GM12801 (cell line): ENCODE results near the gene HDAC11.

ENCODE experiments used
- TF ChIP-seq, protein P1 (sequence below): IDR thresholded peaks from one replicate; pipeline ENCODE4 v1.5.1; 2011; ENCODE audit warnings: control low read depth; ENCODE audit not compliant: insufficient read length; ENCODE audit errors: extremely low read depth

The HDAC11 gene

DNA sequence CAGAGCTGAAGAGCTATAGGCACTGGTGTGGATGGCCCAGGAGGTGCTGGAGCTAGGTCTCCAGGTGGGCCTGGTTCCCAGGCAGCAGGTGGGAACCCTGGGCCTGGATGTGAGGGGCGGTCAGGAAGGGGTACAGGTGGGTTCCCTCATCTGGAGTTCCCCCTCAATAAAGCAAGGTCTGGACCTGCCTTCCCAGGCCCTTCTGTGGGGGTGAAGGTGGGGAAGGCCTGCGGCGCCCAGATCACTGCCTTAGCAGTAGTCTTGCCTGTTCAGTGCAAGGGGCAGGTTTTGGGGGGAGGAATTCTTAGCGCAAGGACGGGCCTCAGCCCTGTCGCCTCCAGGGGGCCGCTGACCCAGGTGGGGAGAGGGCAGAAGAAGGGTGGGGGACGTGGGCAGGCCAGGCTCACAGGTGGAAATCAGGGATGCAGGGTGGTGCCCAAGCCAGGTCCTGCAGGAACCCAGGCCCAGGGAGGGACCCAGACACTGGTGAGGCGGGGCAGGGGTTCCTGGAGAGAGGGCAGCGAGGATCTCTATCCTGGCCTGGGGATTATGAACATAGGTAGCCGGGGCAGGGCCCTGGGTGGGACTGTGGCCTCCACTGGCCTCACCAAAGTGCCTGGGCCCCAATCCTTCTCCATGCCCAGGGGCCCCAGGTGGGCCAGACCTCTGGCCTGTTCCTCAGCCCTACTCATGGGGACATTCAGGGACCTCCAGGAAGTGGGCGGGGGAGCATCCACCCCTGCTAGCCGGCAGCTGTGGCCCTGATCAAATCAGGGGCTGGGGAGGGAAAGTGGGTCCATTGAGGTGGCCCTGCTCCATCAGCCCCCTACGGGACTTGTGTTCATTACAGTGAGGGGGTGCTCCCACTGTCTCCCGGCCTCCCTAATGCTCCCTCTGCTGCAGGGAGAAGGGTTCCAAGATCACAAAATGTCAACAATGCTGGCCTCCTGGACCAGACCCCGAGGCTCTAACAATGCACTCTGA, 25.3 kb downstream of the HDAC11 start:
- TF ChIP-seq, protein P1, sequence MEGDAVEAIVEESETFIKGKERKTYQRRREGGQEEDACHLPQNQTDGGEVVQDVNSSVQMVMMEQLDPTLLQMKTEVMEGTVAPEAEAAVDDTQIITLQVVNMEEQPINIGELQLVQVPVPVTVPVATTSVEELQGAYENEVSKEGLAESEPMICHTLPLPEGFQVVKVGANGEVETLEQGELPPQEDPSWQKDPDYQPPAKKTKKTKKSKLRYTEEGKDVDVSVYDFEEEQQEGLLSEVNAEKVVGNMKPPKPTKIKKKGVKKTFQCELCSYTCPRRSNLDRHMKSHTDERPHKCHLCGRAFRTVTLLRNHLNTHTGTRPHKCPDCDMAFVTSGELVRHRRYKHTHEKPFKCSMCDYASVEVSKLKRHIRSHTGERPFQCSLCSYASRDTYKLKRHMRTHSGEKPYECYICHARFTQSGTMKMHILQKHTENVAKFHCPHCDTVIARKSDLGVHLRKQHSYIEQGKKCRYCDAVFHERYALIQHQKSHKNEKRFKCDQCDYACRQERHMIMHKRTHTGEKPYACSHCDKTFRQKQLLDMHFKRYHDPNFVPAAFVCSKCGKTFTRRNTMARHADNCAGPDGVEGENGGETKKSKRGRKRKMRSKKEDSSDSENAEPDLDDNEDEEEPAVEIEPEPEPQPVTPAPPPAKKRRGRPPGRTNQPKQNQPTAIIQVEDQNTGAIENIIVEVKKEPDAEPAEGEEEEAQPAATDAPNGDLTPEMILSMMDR, result no peak

DNA sequence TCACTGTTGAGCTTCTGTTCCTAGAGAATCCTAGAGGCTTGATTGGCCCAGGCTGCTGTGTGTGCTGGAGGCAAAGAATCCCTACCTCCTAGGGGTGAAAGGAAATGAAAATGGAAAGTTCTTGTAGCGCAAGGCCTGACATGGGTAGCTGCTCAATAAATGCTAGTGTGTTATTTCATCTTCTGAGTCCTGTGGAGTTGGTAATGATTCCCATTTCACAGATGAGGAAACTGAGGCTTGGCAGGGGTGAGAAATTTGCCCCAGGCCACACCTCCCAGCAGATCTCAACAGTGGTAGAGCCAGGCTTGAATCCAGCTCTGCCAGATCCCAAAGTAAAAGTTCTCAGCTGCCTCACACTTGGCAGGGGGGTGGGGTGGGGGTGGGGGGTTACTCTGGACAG, 26.1 kb downstream of the HDAC11 start:
- TF ChIP-seq, protein P1, result no peak

DNA sequence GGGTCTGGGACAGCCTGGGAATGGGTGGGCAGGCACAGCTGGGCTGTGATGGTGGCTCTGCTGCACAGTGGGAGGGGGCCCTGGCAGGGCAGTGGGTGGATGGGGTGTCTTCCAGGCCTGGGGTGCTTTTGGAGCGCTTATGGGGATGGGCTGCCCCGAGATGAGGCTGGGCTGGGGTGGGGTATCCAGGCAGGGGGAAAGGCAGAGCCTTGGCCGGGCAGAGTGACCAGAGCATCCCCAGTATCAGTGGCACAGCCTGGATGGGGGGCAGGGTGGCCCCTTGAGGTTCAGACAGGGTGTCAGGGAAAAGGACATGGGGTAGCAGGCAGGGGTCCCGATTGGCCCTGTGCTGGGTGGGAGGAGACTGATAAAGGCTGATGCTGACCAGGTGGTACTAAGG, 26.6 kb downstream of the HDAC11 start:
- TF ChIP-seq, protein P1, result no peak

DNA sequence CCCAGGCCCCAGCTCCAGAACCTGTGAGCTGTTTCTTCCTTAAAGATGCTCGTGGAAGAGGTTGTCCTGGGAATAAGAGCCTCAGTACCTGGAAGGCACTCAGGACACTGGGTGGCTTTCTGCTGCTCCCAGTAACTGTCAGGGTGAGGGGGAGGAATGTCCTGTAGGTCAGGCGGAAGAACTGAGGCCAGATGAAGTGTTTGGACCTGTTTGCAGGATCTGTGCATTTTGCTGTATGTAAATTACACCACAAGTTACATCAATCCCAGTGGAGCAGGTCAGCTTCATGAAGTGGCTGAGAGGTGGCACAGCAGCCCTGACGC, 27.1 kb downstream of the HDAC11 start:
- TF ChIP-seq, protein P1, result no peak

DNA sequence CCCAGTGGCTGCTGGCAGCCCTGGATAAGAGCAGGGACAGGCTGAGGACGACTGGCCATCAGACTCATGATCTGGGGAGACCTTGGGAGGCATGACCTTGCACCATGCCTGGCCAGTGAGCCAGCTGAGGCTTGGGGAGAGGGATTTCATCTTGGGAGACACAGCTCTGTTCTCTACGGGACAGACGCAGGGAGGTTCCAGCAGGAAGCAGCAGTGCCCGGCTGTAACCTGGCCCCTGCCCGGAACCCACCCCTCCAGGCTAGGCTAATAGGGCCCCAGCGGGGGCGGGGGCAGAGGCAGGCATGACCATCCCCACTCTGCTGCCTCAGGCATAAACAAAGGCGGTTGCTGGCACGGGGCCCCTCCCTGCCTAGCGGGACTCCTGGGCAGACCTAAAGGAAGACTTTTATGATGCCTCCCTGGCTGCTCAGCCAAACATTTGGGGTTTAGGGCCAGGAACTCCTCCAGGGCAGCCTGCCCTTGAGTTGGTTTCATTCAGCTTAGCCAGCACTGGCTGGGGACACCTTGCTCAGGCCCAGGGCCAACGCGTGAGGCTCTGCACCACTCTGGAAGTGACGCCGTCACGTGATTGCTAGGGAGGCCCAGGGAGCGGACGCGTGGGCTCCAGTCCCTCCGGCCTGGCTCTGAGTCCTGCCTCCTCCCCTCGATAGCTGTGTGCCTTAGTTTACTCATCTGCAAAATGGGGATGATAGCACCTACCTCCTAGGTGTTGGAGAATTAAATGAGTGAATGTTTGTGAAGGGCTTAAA, 27.6 kb downstream of the HDAC11 start:
- TF ChIP-seq, protein P1, result no peak

DNA sequence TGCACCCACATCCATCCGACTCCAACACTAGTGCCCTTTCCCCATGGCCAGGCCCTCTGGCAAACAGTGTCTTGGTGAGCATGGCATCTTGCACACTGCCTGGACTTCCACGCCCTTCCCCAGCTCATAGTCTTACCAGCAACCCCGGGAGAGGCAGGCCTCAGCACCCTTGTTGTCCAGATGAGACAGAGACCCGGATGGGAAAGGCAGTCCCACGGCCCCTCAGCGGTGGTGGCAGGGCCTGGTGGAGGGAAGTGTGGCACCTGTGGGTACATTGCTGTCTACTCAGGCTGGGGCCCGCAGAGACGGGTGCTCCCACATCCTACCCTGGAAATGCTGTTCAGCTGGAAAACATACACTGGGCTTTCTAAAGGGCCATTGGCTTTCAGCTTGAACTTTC, 28.4 kb downstream of the HDAC11 start:
- TF ChIP-seq, protein P1, result no peak

DNA sequence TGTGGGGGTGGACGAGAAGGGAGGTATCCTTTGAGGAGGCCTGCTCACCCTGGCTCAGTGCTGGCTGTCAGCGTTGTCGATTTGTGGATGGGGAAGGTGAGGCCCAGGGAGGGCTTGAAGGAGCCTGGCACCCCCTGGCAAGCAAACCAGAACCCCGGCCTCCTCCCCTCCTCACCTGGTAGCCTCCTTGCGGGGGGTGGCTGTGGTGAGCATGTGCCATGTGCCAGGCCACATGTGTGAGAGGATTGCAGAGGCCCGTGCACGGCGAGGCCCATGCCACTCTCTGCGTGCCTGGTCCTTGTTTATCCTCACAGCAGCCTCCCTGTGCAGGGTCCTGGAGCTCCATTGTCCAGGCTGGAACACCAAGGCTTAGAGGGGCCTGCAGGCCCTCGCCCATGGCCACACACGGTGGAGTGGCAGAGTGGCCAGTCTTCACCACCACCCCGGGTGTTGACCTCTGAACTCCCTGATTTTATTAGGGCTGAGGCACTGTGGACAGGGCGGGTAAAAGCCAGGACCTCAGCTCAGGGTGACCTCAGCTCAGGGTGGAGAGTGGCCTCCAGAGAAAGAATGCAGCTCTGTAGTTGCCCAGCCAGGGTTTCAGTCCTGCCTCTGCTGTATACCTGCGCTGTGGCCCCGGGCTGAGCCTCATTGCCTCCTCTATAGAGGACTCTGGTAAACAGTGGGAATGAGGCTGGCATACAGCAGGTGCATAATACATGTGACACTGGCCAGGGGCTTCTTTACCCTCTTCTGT, 29.1 kb downstream of the HDAC11 start:
- TF ChIP-seq, protein P1, result no peak
